Lower lobe of right lung (tissue), 2 donors: ENCODE measurements around the gene FAN1. TPM values are rescaled to one million over a fixed set of nuclear protein-coding genes. Genes with fewer than 3 reads are reported as not detected.
A peak's percentile ranks its signal among the peaks of the same experiment; 100 is the strongest.

ENCODE experiments used
- ATAC-seq, 2 donors: fragments of 200-7000 bp; cut with Tn5 transposase; one replicate each; pipeline ENCODE4 v1.9.1; 2020 to 2022; ENCODE audit warnings: mild to moderate bottlenecking in 2 of 2, moderate library complexity in 2 of 2
- DNase-seq: peaks from one replicate; pipeline ENCODE4 v3.0.0-alpha.2; 2020
- H3K27ac ChIP-seq: fragments of 200-600 bp; one replicate; pipeline ENCODE4 v1.8.0; 2022
- H3K27me3 ChIP-seq: fragments of 200-600 bp; one replicate; pipeline ENCODE4 v1.8.0; 2022; ENCODE audit warnings: low read depth
- H3K36me3 ChIP-seq: fragments of 200-600 bp; one replicate; pipeline ENCODE4 v1.8.0; 2022; ENCODE audit warnings: mild to moderate bottlenecking
- H3K4me1 ChIP-seq: fragments of 200-600 bp; one replicate; pipeline ENCODE4 v1.8.0; 2022
- H3K4me3 ChIP-seq: fragments of 200-600 bp; one replicate; pipeline ENCODE4 v1.8.0; 2022; ENCODE audit warnings: mild to moderate bottlenecking
- H3K9me3 ChIP-seq: fragments of 200-600 bp; one replicate; pipeline ENCODE4 v1.8.0; 2022
- CTCF ChIP-seq: fragments of 200-600 bp; IDR thresholded peaks from one replicate; pipeline ENCODE4 v1.8.0; 2022; ENCODE audit warnings: antibody characterized with exemption, mild to moderate bottlenecking
- intact Hi-C: fragments of 100-400 bp; cut with DNase I; formaldehyde crosslinking; loops from one replicate; pipeline ENCODE4 v1.11.0; 2022
- long read RNA-seq: library from polyadenylated mRNA; unstranded; transcript quantifications from one replicate; pipeline ENCODE4 v2.0.0, GENCODE V29; 2021
- total RNA-seq: library from RNA; stranded (reverse); fragmentation: NEBNext Ultra II Directional; extraction: Animal tissue kit (Norgen Biotek cat#: 25700); gene quantifications from one replicate; pipeline ENCODE4 v1.2.1, GENCODE V29; 2021
- donor health status: DM: no; HTN: yes; CAD: no; lungs with severe emphysema.

Gene FAN1
- total RNA-seq: 20.9 TPM
- long read RNA-seq, full-length matches to known transcripts: 7 of 35 reads
- long read RNA-seq, partial matches to known transcripts: 7 of 35 reads
- long read RNA-seq, other reads (novel, unspliced or antisense): 21 of 35 reads

- TF ChIP-seq CTCF: no peak
- peak; percentile 91 for DNase-seq
- Histone ChIP-seq H3K4me1 (peaks cover 13% of the 10 kb centered on the region), H3K27me3 (no peaks in the 10 kb centered on the region), H3K27ac (peak within 1 kb of the TSS; percentile 76), H3K9me3 (no peaks in the 10 kb centered on the region), H3K36me3 (peaks cover under 1% of the 10 kb centered on the region), H3K4me3 (peak within 1 kb of the TSS; percentile 76)
- intact Hi-C loops: no loop called here
- ATAC-seq: peak; percentile 99
Measured at GRCh38 chr15:30903497-30904187, at the start of gene FAN1. Gene FAN1 (plus strand): TSS chr15:30903915. CDS start chr15:30904664, 749 bp downstream.

- ATAC-seq: no peak
- intact Hi-C loops: no loop called here
- Histone ChIP-seq H3K4me1 (no peaks in the 10 kb centered on the region), H3K27ac (no peak overlapping the region), H3K27me3 (no peaks in the 10 kb centered on the region), H3K4me3 (no peak overlapping the region), H3K9me3 (no peaks in the 10 kb centered on the region), H3K36me3 (no peaks in the 10 kb centered on the region)
- peak; percentile 61 for TF ChIP-seq CTCF
- no peak for DNase-seq
Measured at GRCh38 chr15:30859091-30859874, 44.4 kb upstream of the FAN1 start.

- ATAC-seq (no peak), DNase-seq (no peak)
- Histone ChIP-seq H3K4me1 (no peaks in the 10 kb centered on the region), H3K27ac (no peak overlapping the region), H3K9me3 (no peaks in the 10 kb centered on the region), H3K27me3 (no peaks in the 10 kb centered on the region), H3K4me3 (no peak overlapping the region), H3K36me3 (no peaks in the 10 kb centered on the region)
- intact Hi-C loops: no loop called here
- no peak for TF ChIP-seq CTCF
Measured at GRCh38 chr15:30865257-30865656, 38.5 kb upstream of the FAN1 start.

GRCh38 chr15:30870681-30871080 lies 33.0 kb upstream of the FAN1 start:
- DNase-seq (no peak), ATAC-seq (no peak)
- no peak for TF ChIP-seq CTCF
- Histone ChIP-seq H3K9me3 (no peaks in the 10 kb centered on the region), H3K4me1 (no peaks in the 10 kb centered on the region), H3K27me3 (no peaks in the 10 kb centered on the region), H3K36me3 (no peaks in the 10 kb centered on the region), H3K4me3 (no peak overlapping the region), H3K27ac (no peak overlapping the region)
- intact Hi-C loops: no loop called here

GRCh38 chr15:30872341-30872748 lies 31.4 kb upstream of the FAN1 start:
- intact Hi-C loops: no loop called here
- no peaks in the 10 kb centered on the region for H3K9me3 ChIP-seq
- no peak overlapping the region for H3K4me3 ChIP-seq
- no peak overlapping the region for H3K27ac ChIP-seq
- no peaks in the 10 kb centered on the region for H3K36me3 ChIP-seq
- DNase-seq (no peak), ATAC-seq (no peak)
- H3K4me1 ChIP-seq: no peaks in the 10 kb centered on the region
- no peaks in the 10 kb centered on the region for H3K27me3 ChIP-seq
- TF ChIP-seq CTCF: no peak
